ENCODE data around the gene UQCRC2.

- TF ChIP-seq, protein P1, sequence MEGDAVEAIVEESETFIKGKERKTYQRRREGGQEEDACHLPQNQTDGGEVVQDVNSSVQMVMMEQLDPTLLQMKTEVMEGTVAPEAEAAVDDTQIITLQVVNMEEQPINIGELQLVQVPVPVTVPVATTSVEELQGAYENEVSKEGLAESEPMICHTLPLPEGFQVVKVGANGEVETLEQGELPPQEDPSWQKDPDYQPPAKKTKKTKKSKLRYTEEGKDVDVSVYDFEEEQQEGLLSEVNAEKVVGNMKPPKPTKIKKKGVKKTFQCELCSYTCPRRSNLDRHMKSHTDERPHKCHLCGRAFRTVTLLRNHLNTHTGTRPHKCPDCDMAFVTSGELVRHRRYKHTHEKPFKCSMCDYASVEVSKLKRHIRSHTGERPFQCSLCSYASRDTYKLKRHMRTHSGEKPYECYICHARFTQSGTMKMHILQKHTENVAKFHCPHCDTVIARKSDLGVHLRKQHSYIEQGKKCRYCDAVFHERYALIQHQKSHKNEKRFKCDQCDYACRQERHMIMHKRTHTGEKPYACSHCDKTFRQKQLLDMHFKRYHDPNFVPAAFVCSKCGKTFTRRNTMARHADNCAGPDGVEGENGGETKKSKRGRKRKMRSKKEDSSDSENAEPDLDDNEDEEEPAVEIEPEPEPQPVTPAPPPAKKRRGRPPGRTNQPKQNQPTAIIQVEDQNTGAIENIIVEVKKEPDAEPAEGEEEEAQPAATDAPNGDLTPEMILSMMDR (IDR thresholded peaks at IDR 0.05) = no peak
- TF ChIP-seq POLR2A (IDR thresholded peaks at IDR 0.05) (no peak), POLR2AphosphoS5 (IDR thresholded peaks at IDR 0.05) (no peak), EP300 (IDR thresholded peaks at IDR 0.05) (no peak)
These were observed 48.4 kb downstream of the UQCRC2 start for GRCh38 chr16:22001591-22001990.

All from stomach (tissue), 4 donors.